Activated CD8-positive, alpha-beta memory T cell treated with anti-CD3 and anti-CD28 coated beads for 48 hours (primary cell): ENCODE data around the gene CD300E.

Experiments
- DNase-seq, 3 experiments: peaks; one replicate each; pipeline ENCODE4 v3.0.0-alpha.2; 2020; ENCODE audit warnings: low read depth in 2 of 3, low spot score in 2 of 3

Gene CD300E, protein sequence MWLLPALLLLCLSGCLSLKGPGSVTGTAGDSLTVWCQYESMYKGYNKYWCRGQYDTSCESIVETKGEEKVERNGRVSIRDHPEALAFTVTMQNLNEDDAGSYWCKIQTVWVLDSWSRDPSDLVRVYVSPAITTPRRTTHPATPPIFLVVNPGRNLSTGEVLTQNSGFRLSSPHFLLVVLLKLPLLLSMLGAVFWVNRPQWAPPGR

DNA sequence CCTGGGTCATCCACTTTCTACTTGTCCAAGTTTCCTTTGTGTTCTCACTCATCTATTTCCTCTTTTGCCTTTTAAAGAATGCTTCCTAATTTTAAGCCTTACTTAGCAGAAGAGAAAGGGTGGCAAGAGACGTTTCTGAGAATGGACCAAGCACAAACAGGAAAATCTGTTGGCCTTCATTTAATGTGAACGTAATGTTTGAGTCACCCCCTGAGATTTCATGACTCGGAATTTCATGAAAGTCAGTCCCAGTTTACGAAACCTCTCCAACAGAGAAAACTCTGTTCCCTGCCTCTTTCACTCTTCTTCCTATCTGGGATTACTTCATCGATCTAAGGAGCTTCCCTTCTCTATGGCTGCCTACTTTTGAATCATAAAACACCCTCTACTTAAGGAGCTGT, at the start of gene CD300E:
TSS of gene CD300E (minus strand) at position 46 of the 401 bp plus-strand sequence. CDS start 117 bp downstream, outside the sequence.
- DNase-seq = no peak

DNA sequence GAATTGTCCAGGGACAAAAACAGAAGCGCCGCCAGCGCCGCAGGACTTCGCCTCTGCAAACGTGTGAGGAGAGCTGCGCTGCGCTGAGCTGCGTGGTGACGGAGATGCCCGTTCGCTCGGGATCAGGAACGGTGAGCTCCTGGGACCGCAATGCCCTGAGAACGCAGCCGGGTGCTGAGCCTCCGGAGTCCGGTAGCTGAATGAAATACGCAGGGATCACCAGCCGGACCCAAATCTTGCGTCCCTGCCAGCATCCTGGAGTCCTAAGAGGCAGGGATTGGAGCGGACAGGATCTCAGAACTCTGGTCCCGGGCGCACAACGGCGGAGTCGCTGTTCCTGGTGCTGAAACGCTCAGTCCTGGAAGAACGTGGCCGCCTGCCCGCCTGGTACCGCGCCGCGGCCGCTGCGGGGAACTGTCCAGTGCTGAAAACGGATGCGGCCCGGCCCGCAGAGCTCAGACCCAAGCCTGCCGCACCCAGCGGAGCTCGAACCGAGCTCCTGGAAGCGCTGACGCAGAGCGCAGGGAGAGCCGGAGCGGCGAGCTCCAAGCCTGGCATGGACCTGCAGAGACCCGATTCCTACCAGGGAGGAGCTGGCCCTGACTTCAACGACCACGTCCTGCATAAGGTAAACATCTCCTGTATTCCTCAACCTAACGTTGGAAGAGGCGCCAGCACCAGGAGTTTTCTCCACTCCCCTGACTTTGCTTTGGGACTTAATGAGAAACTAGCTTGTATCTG, 47.7 kb upstream of the CD300E start:
- DNase-seq = peak; percentile 30 to 49 (median 42)

DNA sequence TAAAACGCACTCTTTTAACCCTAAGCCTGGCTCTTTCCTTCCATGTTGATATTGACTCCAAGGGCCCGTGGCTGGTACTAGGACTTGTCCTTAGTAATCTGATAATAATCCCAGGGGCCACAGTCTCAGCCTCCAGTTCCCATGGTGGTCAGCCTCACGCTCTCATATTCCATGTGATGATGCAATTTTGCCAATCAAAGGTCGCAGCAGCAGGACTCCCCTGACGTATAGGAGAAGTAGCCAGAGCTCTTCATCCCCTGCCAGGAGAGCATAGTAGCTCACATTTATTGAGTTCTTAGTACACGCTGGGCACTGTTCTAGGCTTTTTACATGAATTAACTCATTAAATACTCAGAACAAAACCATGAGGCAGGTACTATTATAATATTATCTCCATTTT, 46.8 kb upstream of the CD300E start:
- DNase-seq = no peak

DNA sequence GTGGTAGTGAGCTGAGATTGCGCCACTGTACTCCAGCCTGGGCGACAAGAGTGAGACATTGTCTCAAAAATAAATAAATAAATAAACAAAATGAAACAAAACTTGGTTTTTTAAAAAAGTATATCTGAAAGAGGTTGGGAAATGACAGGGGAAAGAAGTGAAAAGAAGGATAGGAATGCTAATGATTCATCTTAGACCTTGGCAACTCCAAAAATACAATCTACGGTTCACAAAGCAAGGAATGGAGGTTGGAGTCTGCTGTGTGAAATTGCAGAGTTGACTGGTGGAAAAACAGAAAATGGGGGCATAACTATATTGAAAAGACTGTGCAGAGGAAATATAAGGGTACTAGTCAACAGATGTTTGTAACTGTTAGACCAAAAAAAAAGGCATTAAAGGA, 40.0 kb upstream of the CD300E start:
- no peak for DNase-seq

DNA sequence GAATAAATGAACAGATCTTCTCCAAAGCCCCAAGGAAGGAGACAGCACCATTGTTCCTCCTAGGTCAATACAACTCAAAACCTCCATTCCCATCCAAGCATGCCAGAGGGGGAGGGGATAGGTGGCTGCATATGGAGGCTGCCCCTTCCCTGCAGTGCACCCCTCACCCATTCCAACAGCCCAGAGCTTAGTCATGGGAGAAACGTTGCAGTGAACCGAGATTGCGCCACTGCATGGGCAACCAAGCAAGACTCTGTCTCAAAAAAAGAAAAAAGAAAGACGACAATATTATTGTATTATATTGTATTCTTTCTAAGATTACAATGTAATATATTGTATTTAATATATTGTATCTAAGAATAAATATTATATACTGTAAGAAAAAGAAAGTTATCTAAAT, 36.4 kb upstream of the CD300E start:
- no peak for DNase-seq

DNA sequence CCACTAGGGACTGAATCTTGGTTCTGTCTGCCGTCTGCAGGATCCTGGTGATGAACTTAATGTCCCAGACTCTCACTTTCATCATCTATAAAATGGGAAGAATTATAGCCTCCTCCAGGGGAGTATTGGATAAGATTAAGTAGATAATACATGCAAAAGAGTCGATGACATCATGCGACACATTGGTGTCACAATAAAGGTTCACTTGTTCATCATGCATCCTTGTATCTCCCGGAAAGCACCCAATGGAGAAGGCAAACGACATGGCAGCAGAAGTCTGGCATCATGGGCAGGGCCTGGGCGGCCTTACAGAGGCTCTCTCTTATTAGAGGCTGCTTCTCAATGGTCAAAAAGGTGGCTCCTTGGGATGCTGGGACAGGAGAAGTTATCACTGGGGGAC, 35.1 kb upstream of the CD300E start:
- no peak for DNase-seq

DNA sequence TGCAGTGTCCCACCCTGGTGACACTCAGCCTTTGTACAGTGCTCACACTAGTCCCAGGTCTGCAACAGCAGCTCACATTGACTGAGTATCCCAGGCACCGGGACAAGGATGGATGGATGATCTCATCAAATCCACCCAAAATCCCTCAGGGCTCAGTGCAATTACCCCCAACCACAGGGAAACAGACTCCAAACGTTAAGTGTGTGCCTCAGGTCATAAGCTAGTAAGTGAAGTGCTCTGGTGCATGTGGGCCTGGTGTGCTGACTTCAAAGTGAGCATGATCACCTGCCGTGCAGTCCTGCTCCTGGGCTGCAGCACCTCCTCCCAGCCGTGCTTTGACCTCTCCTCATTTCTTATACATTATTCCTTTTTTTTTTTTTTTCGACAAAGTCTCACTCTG, 31.2 kb upstream of the CD300E start:
- DNase-seq = no peak

DNA sequence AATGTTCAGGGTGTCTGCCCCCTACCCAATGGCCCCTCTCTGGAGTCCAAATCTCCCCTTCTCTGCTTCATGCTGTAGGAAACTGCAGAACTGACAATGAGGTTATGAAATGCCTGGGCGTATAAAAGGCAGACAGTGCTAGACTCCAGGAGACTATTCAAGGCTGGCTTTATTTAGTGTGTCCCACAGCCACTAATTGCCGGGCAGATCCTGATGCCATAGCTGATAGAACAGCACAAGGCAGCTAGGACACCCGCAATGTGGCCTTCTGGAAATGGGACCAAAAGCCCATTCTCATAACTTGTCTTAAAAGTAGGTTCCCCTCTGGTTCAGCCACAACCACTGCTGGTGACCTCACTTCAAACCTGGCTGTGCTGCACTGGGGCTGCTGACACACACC, 28.5 kb upstream of the CD300E start:
- DNase-seq = no peak

DNA sequence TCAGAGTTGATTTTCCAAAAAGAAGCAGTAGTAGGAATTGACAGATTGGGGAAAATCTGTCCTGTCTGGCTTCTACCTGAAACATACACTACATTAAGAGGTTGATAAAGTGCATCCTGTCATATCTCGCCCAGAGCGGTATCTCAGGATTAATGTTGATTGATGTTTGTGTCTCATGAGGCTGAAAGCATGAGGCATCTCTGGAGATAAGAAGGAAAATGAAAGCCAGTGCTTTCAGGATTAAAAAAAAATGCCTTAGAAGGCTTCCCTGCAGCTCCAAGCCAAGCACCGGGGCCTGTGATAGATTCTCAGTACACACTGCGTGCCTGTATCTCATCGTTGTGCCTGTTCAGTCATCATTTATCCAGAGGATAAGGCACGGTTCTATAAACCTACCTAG, 26.4 kb upstream of the CD300E start:
- no peak for DNase-seq

DNA sequence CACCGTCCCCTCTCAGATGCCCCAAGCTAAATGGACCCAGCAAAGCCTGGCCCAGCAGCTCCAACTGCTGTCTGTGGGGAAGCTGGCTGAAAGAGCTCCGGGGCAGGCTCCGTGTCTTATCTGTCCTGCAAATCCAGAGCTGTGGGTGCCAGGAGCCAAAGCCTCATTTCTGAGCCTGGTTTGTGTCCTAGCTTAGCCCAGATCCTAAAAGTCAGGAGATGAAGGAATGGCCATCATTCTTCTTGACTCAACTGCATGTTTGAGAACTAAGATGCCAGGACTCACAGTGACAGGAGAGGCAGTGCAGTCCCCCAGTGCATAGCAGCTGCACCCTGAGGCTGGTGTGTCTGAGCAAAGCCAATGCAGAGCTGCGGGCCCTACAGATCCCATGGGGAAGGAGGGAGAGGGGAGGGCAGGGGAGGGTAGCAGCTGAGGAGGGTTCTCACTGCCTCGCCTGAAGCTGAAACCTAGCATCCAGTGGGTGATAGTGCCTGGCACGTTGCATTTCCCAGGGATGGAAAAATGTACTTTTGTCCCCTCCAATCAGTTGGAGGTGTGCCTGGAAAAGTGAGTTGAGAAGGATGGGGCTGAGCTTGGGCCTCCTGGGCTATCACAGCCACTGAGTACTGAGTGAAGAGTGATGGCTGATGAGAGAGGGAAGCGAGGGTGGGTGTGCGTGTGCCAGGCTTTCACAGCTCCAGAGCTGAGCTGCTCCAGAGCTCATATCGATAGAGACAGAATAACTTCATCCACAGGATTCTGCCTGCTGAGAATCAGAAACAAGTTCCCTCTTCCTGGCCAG, 24.5 kb upstream of the CD300E start:
- no peak for DNase-seq

DNA sequence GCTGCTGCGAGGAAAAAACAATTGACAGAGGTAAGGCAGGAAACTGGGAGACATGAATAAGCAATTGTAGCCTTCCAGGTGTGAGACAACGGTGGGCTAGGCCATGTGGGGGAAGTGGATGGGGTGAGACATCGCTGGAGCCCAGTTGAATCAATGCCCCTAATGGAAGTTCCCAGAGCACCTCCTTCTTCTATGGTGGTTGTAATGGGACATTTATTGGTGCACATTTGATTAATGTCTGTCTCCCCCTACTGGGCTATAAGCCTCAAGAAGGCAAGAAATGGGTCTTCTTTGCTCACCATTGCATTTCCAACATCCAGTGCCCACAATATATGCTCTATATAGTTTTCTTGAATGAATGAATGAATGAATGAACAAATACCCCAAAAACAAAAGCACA, 22.7 kb upstream of the CD300E start:
- no peak for DNase-seq

DNA sequence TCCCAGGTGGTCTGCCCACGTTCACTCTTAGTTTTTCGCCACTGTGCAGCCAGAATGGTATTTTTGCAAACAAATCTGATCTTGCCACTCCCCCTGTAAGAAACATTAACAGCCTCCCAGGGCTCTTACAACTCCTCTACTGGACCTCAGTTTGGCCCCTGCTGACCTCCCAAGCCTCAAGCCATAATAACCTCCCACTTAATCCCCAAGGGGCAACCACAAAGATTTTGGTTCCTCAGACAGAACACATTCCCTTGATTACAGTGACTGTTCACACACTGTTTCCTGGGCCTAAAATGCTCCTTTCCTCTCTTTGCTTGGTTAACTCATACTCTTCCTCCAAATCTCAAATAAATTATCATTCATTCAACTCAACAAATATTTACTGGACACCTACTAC, 21.5 kb upstream of the CD300E start:
- no peak for DNase-seq

DNA sequence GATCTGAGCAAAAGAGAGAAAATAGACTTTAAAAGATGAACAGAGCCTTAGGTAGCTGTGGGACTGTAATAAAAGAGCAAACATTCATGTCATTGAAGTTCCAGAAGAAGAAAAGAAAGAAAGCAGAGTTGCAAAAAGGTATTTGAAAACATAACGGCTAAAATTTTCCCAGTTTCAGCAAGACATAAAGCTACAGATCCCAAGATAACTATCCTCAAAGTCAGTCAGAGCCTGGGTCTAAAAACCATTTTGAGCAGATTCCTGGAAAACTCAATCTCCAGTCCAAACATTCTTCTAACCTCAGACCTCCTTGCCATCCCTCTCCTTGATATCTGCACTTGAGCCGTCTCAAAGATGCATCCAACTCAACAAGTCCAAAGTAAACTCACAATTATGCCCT, 20.9 kb upstream of the CD300E start:
- DNase-seq = no peak

DNA sequence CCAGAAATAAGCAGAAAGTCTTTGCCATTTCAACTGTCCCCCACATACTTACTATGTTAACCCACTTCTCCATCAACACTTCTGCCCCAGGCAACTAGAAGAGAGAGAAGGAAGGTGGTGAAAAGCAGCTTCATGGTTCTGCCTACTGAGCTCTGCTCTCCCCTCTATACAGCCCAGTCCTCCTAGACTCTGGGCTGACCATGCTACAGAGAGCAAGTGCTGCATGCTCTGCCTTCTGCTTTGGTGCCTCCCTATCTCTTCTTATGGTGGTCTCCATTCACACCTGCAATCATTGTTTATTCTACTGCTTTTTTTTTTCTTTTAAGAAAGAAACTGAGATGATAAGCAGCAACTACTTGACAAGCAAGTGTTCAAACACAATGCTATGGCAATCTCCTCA, 20.3 kb upstream of the CD300E start:
- DNase-seq = no peak

DNA sequence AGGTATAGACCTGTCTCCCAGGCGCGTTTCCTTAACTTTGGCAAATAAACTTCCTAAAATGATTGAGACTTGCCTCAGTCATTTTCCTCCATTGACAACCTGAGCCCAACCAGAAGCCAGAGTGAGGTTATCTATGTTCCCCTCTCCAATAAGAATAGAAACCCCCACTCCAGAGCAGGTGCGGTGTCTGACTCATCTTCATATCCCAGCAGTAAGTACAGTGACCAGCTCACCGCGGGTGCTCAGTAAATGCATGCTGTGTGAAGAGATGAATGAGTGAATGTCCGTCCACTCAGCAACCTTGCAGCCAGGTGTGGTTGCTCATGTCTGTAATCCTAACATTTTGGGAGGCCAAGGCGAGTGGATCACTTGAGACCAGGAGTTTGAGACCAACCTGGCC, 19.5 kb upstream of the CD300E start:
- DNase-seq = no peak

DNA sequence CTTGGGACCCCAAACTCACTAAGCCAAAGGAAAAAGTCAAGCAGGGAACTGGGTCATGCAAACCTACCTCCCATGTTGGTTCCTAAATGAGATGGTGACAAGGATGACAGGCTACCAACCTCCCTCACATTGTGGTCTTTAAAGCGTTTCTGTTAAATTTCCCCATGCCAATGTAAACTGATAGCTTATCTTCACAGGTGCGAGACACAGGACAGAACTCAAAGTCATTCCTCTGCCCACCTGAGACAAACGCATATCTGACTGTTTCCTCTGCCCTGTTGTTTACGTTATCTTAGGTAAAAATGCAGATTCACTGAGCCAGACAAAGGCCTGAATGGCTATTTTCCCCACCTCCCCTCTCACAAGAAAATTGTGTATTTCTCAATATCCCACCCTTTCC, 19.0 kb upstream of the CD300E start:
- DNase-seq = no peak

DNA sequence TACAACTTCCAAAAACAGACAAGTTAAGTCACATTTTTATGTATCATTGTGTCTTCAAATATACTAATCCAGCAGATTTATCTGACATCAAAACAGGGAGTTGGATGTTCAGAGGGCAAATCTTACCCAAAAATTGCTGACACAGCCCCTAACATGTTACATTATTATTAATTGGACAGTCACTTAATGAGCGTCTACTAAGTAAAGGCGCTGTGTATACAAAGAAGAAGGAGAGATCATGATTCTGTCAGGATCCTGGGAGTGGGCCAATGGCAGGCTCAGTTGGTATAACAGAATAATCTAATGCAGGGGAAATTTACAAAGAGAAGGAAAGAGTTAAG, 18.4 kb upstream of the CD300E start:
- DNase-seq = no peak

DNA sequence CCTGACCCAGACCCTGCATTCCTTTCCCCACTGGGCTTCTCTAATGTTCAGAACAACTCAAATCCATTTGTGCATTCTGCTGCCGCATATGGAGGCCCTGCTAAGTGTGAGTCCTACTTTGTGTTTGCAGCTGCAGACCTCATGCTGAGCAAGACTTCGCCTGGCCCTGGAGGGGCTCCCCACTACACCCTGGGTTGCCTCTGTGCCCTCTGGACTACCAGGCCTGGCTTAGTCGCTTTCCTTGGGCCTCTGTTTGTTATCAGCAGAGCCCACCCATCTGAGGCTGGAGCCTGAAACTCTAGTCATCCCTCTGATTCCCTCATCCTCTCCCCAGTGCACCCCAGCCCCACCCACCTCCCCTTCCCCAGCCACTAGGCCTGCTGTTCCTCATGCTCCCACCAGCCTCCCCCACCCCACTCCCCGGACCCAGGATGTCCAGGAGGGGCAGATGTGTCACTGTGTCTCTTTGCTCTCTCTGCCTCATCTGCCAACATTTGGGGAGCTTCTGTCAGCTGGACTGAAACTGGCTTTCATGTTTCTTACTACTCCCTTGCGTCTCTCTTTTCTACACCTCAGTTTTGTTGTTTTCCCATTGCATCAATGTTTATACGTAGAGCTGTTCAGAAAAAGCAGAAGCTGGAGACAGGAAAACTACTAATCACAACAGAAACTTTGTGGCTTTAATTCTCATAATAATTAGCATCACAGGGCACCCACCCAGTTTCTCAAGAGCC, 17.9 kb upstream of the CD300E start:
- DNase-seq = no peak

DNA sequence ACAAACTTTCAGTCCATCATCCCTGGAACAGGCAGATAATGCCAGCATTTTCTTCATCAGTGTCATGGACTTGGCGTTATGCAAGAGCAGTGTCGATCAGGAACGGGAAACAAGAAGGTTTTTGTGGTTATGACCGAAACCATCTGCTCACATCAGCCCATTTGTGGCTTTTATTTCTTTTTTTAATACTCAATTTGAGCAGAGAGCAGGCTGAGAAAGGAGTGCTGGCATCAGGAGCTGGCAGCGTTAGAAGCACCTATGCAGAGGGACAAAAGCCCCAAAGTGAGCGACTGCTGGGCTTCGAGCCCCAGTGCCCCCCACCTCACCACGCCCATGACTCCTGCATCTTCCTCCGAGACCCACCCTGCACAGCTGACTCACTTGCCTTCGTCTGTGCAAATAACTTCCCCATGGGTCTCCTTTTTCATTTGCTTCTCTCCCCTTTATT, 16.2 kb upstream of the CD300E start:
- DNase-seq = no peak

DNA sequence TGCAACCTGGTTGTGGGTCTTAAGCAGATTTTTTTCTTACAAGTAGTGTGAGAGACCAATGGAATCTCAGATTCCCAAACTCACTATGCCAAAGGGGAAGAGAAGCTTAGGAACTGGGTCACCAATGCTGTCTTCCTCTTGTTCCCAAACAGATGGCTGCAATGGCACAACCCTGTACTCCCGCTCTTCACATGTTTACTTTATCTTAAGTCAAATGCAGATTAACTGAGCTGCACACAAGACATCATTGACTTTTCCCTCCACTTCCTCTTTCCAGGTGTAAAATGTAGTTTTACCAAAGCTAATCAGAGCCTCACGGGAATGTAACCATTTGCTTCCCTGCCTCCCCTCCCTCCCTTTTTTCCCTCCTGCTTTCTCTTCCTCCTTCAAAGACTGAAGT, 14.4 kb upstream of the CD300E start:
- DNase-seq = no peak

DNA sequence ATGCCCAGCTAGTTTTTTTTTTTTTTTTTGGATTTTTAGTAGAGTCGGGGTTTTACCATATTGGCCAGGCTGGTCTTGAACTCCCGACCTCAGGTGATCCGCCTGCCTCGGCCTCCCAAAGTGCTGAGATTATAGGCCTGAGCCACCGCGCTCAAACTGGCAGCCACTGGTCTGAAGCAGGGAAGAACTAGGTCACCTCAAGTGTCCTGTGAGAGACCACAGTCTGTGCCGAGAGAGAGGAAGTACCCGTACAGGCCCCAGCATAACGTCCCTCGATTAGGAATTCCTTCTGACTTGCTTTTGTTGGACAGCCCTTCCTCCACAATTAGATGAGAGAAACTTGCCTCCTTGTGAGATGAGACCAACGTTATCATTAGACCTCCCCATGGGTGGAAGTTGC, 13.7 kb upstream of the CD300E start:
- DNase-seq = no peak
